ENCODE measurements around the gene FLRT2.

Gene FLRT2

DNA sequence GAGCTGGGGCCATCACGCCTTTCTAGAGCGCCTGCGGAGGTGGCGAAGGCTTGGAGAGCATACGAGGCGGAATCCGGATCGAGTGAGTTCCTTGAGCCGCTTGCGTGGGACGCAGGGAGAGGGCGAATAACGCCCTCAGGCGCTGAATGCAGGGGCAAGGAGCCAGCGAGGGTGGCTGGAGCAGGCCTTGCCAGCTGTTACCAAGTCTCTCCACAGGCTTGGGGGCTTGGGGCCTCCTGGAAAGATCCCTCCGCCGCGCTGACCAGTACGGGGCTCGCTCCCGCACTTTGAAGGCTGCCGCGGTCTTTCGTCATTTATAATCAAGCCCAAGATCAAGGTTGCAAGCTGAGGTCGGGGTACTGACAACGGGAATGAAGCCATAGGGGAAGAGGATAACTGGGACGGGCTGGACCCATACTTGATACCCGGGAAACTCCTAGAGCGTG, 1.2 kb downstream of the FLRT2 start:
- no peak for DNase-seq

- DNase-seq = no peak
Observed at GRCh38 chr14:85531587-85532373, 1.8 kb downstream of the FLRT2 start.

GRCh38 chr14:85532374-85533022, 2.6 kb downstream of the FLRT2 start:
- DNase-seq = no peak

DNA sequence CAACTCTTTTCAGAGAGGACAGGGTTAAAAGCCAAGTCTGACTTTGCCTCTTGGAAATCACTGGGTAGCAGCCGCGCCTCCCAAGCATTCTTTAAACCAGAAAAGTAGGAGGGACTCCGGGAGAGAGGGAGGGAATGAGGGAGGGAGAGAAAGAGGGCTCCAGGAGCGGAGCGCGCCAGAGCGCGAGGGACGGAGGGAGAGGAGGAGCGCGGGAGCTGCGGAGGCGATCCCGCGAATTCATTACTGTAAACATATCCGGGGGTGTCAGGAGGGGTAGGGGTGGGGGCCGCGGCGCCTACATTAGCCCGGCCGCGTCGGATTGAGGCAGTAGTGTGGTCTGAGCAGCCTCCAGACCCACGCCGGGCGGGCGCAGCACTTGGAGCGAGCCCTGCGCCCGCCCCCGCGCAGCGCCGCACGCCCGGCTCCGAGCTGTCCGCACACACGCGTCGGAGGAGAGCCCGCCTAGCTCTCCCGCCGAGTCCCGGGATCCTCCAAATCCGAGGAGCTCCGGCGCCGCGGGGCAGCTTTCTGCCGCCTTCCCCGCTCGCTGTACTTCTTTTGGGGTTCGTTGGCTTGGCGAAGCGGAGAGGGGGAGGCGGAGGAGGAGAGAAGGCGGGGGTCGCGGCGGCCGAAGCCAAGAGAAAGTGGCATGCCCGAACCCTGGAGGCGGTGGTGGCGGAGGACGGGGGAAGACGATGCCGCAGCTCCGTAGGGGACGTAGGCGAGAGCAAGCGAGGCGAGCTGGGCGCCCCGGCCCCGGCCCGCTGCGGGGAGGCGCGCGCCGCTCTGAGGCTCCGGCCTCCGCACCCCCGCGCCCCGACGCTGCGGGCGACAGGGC, 3.3 kb downstream of the FLRT2 start:
- no peak for DNase-seq

GRCh38 chr14:85533861-85534291, 3.9 kb downstream of the FLRT2 start:
- no peak for DNase-seq

- no peak for DNase-seq
Observed at GRCh38 chr14:85534458-85535293, 4.7 kb downstream of the FLRT2 start.

DNA sequence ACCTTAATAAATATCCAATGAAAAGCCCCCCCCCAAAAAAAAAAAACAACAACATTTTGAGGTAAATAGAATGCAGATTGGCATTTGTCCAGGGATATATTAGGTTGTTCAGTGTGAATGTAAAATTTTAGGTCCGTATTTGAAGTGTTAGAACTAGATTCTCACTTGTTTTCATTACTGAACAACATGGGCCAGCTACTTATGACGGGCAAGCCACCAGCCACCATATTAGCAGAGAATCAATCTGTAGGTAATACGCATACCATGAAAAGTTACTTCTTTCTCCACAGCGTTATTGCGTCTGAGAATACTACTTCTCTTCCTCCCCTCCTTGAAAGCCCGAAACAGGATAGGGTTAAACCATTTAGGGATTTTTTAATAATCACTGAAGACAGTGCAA, 5.4 kb downstream of the FLRT2 start:
- no peak for DNase-seq

DNA sequence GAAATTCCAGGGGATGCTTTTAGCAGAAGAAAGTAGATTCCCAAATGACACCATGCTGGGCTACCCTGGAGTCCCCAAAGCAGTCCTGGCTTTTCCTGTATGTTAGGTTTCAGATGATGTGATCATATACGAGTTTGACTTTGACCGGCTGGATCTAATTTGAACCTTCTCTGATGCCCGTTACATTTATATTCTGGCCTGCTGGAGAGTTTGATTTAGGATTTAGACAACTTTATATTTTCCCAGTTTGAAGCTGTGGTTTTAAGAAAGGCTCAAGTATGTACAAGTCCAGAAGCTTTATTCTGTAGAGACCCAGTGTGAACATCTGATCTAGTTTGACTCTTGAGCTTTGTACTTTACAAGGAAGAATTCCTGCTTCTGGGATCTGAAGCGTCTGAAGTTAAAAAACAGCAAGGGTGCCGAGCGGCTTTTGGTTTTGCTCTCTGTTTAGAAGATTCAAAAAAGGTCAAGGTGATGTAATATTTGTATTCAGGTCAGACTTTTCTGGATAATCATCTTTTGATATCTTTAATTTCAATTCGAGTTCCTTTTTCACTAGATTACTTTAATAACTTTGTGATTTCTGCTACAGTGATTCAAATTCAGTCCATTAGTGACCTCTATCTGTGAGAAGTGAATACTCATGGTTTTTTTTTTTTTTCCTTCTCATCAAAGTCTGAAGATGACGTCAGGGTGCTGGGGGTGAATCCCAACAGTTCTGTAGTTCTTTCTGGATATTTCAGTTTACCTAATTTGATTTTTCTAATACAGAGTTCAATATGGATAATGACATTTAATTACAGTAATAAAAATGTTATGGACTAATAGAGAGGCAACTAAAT, 6.3 kb downstream of the FLRT2 start:
- no peak for DNase-seq

GRCh38 chr14:85536833-85537190, 6.9 kb downstream of the FLRT2 start:
- no peak for DNase-seq

GRCh38 chr14:85537526-85537925, 7.6 kb downstream of the FLRT2 start:
- DNase-seq = no peak

DNA sequence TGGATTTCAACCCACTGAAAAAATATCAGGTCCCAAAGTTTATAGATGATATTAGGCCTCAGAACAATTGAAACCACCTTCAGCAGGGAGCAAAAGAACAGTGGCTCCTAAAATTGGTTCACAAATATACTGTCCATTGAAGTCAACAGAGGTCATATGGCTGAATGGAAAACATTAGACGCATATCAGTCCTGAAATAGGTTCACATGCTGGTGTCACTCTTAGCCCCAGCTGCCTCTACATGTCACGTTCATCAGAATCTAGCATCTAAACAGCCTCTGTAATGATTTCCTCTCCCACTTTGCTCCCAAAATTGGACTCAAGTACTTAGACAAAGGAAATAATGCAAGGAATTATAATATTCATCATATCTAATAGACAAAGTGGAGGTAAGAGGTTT, 8.7 kb downstream of the FLRT2 start:
- no peak for DNase-seq

GRCh38 chr14:85539510-85539909, 9.6 kb downstream of the FLRT2 start:
- no peak for DNase-seq

GRCh38 chr14:85542623-85543022, 12.7 kb downstream of the FLRT2 start:
- no peak for DNase-seq

DNA sequence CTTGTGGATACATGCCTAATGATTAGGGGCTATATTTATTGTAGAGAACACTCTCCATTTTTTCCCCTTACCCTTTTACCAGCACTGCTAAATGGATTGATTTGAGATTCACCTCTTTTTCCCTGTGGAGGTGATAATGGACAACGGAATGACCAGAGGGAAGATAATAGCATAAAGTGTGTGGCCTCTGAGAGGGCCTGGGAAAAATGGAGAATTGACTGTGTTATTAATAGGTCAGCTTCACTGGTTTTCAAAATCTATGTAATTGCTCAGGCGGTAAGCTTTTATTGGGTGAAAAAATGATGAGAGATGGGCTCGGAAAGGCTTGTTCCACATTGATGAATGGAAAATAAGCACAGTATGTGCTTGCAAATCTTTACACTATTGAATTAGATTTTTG, 15.8 kb downstream of the FLRT2 start:
- no peak for DNase-seq

DNA sequence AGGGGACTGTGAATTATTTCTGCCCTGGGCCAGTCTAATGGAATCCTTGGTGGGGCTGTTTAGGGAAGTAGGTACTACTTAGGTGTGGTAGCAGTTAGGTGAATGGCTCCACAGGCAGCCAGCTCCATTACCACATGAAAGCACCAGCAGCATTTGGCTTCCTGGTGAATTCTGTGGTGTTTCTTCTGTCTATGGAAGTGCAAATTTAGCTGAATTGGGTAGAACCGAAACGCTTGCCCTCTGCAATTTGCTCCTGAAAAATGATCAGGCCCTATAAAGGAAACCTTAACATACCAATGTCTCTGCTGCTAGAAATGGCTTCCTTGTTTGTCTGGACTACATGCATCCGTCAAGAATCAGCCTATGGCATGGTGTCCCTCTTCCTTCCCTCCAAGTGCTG, 16.4 kb downstream of the FLRT2 start:
- no peak for DNase-seq

GRCh38 chr14:85549697-85550096, 19.8 kb downstream of the FLRT2 start:
- DNase-seq = no peak

DNA sequence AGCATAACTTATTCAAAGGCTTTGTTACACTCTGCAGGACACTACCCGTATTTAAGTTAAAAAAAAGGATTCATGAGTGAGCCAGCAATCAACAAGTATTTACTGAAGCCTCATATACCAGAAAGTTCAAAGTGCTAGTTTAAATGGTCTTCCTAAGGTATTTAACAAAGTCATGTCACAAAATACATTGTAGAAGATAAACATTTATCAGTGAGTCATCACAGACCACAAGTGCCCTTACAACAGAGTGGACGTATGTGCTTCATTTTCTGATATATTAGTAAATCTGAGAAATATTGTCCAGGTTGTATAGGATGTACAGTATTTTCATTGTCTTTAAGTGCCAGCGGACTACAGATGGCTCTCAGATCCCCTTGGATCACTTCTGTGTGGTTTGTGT, 24.2 kb downstream of the FLRT2 start:
- DNase-seq = no peak

GRCh38 chr14:85556267-85556666, 26.3 kb downstream of the FLRT2 start:
- no peak for DNase-seq

DNA sequence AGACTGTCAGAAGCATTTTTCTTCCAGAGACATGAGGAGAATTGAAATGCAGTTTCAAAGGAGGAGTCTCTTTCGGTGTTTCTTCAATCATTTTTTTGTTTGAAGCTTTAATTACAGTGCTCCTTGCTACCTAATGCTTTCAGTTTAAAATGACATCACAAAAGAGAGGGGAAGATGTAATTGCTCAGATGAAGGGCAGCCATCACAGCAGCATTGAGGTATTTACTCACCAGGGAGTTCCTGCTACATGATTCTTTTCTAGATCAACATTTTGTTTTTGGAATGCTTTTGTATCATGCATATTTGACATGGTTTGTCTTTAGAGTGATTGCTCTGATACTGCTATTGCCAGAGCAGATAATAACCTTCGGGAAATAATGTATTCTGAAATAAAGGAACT, 28.6 kb downstream of the FLRT2 start:
- no peak for DNase-seq

DNA sequence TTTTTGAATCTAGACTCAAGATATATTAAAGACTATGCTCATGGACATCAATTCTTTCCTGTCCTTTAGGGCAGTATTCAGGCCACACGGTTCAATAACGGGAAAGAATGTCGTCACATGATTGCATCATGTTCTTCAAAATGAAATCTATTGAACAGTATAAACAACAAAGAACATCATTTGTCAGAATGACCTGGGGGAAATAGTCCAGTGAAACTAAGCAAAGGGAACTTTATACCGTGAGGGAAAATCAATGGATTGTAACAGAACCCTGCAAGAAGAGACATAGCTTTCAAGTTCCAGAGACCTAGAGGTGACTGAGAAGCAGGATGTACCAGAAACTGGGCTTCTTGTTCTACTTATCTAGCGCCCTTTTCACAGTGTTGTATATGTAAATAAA, 32.7 kb downstream of the FLRT2 start:
- no peak for DNase-seq

GRCh38 chr14:85564841-85565527, 35.0 kb downstream of the FLRT2 start:
- no peak for DNase-seq

Measured in T-helper 9 cell (primary cell).